NCI-H2171 (cell line): ENCODE measurements around the gene MICU2.

Experiments used
- DNase-seq: peaks from one replicate; lab custom pipeline; 2025; lab: John Stamatoyannopoulos, UW

The MICU2 gene

GRCh38 chr13:21483748-21484147, 120.2 kb downstream of the MICU2 start:
- no peak for DNase-seq

- no peak for DNase-seq
Observed at GRCh38 chr13:21481359-21481758, 122.6 kb downstream of the MICU2 start.

GRCh38 chr13:21478881-21479808, 124.8 kb downstream of the MICU2 start:
- peak; percentile 20 for DNase-seq

- DNase-seq: peak; percentile 1
Observed at GRCh38 chr13:21476893-21477472, 127.0 kb downstream of the MICU2 start.

- no peak for DNase-seq
Observed at GRCh38 chr13:21475115-21475514, 128.9 kb downstream of the MICU2 start.

GRCh38 chr13:21470785-21471184, 133.2 kb downstream of the MICU2 start:
- no peak for DNase-seq

GRCh38 chr13:21466527-21466926, 137.4 kb downstream of the MICU2 start:
- no peak for DNase-seq

GRCh38 chr13:21465710-21466160, 138.2 kb downstream of the MICU2 start:
- DNase-seq: no peak

- no peak for DNase-seq
Observed at GRCh38 chr13:21463424-21463823, 140.5 kb downstream of the MICU2 start.

GRCh38 chr13:21461131-21461530, 142.8 kb downstream of the MICU2 start:
- no peak for DNase-seq

- peak; percentile 54 for DNase-seq
Observed at GRCh38 chr13:21458813-21459701, 144.9 kb downstream of the MICU2 start, which contains the start of gene ZDHHC20. TSS of gene ZDHHC20 (minus strand) at chr13:21459303. CDS start at chr13:21459171, 132 bp downstream.

- peak; percentile 2 for DNase-seq
Observed at GRCh38 chr13:21458451-21458812, 145.5 kb downstream of the MICU2 start.

GRCh38 chr13:21453387-21454081, 150.4 kb downstream of the MICU2 start:
- no peak for DNase-seq

GRCh38 chr13:21450936-21451335, 153.0 kb downstream of the MICU2 start:
- no peak for DNase-seq

- no peak for DNase-seq
Observed at GRCh38 chr13:21446656-21447055, 157.3 kb downstream of the MICU2 start.

- DNase-seq: no peak
Observed at GRCh38 chr13:21445759-21446158, 158.2 kb downstream of the MICU2 start.

GRCh38 chr13:21443171-21443570, 160.8 kb downstream of the MICU2 start:
- DNase-seq: no peak
